Measurements from ENCODE around the gene GPD1. TPM values are rescaled to one million over a fixed set of nuclear protein-coding genes. Genes with fewer than 3 reads are reported as not detected.

GPD1 gene
- total RNA-seq, 4 donors from 2014 or later, result 188 to 829 (median 253) TPM

GRCh38 chr12:50074936-50075807, 28.6 kb upstream of the GPD1 start:
- no peak for TF ChIP-seq EP300 (IDR thresholded peaks at IDR 0.05)
- no peak for TF ChIP-seq POLR2A (IDR thresholded peaks at IDR 0.05)
- peak; percentile 91 to 98 (median 93) for TF ChIP-seq CTCF (IDR thresholded peaks at IDR 0.05)
- WGBS, 2 donors, result 5 to 9% methylated on average over 8 to 9 of the region's 9 CpGs
- peak; percentile 66 to 85 for DNase-seq (ENCODE audit: low spot score in 2 of 2)

GRCh38 chr12:50075808-50076170, 28.0 kb upstream of the GPD1 start:
- TF ChIP-seq EP300 (IDR thresholded peaks at IDR 0.05), result no peak
- no peak for TF ChIP-seq POLR2A (IDR thresholded peaks at IDR 0.05)
- TF ChIP-seq CTCF (IDR thresholded peaks at IDR 0.05), result no peak
- WGBS, 2 donors, result 92 to 100% methylated on average over 1 of the region's 1 CpG
- DNase-seq (ENCODE audit: low spot score in 2 of 2), result no peak
- no peaks in the 10 kb centered on the region for H3K36me3 ChIP-seq
- H3K4me1 ChIP-seq, result peaks cover 0 to 8% (median 0%) of the 10 kb centered on the region in 4 donors
- H3K4me3 ChIP-seq, result no peak overlapping the region
- H3K27me3 ChIP-seq, result no peaks in the 10 kb centered on the region
- no peak overlapping the region for H3K27ac ChIP-seq
- no peaks in the 10 kb centered on the region for H3K9me3 ChIP-seq

More at GRCh38 chr12:50074936-50075807, 28.6 kb upstream of the GPD1 start:
- Histone ChIP-seq H3K36me3 (no peaks in the 10 kb centered on the region), H3K27ac (no peak overlapping the region), H3K4me3 (no peak overlapping the region), H3K4me1 (peaks cover 0 to 12% (median 0%) of the 10 kb centered on the region in 4 donors), H3K9me3 (no peaks in the 10 kb centered on the region), H3K27me3 (no peaks in the 10 kb centered on the region)

GRCh38 chr12:50077099-50077498, 26.7 kb upstream of the GPD1 start:
- H3K36me3 ChIP-seq, result no peaks in the 10 kb centered on the region
- TF ChIP-seq CTCF (IDR thresholded peaks at IDR 0.05) (no peak), EP300 (IDR thresholded peaks at IDR 0.05) (no peak), POLR2A (IDR thresholded peaks at IDR 0.05) (no peak)
- DNase-seq (ENCODE audit: low spot score in 2 of 2), result no peak
- no peaks in the 10 kb centered on the region for H3K27me3 ChIP-seq
- no peaks in the 10 kb centered on the region for H3K9me3 ChIP-seq
- H3K27ac ChIP-seq, result no peak overlapping the region
- H3K4me1 ChIP-seq, result peaks cover 0 to 13% (median 2%) of the 10 kb centered on the region in 4 donors
- H3K4me3 ChIP-seq, result no peak overlapping the region
- WGBS, 2 donors, result 83 to 84% methylated on average over 12 of the region's 12 CpGs

GRCh38 chr12:50078281-50078680, 25.5 kb upstream of the GPD1 start:
- H3K4me1 ChIP-seq, result peaks cover 0 to 14% (median 2%) of the 10 kb centered on the region in 4 donors
- H3K4me3 ChIP-seq, result no peak overlapping the region
- H3K27me3 ChIP-seq, result no peaks in the 10 kb centered on the region
- H3K36me3 ChIP-seq, result no peaks in the 10 kb centered on the region
- no peak for DNase-seq (ENCODE audit: low spot score in 2 of 2)
- TF ChIP-seq POLR2A (IDR thresholded peaks at IDR 0.05) (no peak), CTCF (IDR thresholded peaks at IDR 0.05) (no peak), EP300 (IDR thresholded peaks at IDR 0.05) (no peak)
- H3K27ac ChIP-seq, result no peak overlapping the region
- no peaks in the 10 kb centered on the region for H3K9me3 ChIP-seq
- 91 to 93% methylated on average over 10 of the region's 10 CpGs for WGBS, 2 donors

GRCh38 chr12:50079771-50080170, 24.0 kb upstream of the GPD1 start:
- Histone ChIP-seq H3K9me3 (no peaks in the 10 kb centered on the region), H3K4me3 (no peak overlapping the region), H3K27me3 (no peaks in the 10 kb centered on the region), H3K4me1 (peaks cover 0 to 28% (median 5%) of the 10 kb centered on the region in 4 donors), H3K36me3 (no peaks in the 10 kb centered on the region), H3K27ac (no peak overlapping the region)
- TF ChIP-seq CTCF (IDR thresholded peaks at IDR 0.05) (no peak), POLR2A (IDR thresholded peaks at IDR 0.05) (no peak), EP300 (IDR thresholded peaks at IDR 0.05) (no peak)
- 83 to 99% methylated on average over 4 to 5 of the region's 5 CpGs for WGBS, 2 donors
- no peak for DNase-seq (ENCODE audit: low spot score in 2 of 2)

Measured in tibial nerve (tissue), 4 donors.